IMR-90 (cell line): ENCODE data around the gene PLXND1. TPM values are rescaled to one million over a fixed set of nuclear protein-coding genes. Genes with fewer than 3 reads are reported as not detected.

Source experiments
- ATAC-seq: fragments of 200-7000 bp; cut with Tn5 transposase; 2 replicates; pipeline ENCODE4 v1.9.1; 2020; ENCODE audit warnings: low read depth, mild to moderate bottlenecking, moderate library complexity
- BruUV-seq: library from RNA; stranded (reverse); fragments of 400-500 nt; replicated peaks from 2 replicates; lab custom pipeline; 2021; lab: Mats Ljungman, UMichigan
- CTCF ChIA-PET: fragments of 300-600 bp; formaldehyde crosslinking; extraction: SDS; loops from one replicate; lab custom pipeline; 2021; ENCODE audit warnings: antibody characterized with exemption; lab: Yijun Ruan, JAX
- POLR2A ChIA-PET: fragments of 300-600 bp; sonication (Branson Sonifier 250); formaldehyde crosslinking; loops from one replicate; lab custom pipeline; 2022; ENCODE audit warnings: antibody characterized with exemption; ENCODE audit not compliant: unreplicated experiment; lab: Charles Lee
- DNase-seq: peaks from one replicate; pipeline ENCODE4 v3.0.0; 2013
- H2AFZ ChIP-seq: replicated peaks from 2 replicates; pipeline ENCODE3; 2013; ENCODE audit warnings: low read length, mild to moderate bottlenecking; ENCODE audit not compliant: poor library complexity
- H2AK5ac ChIP-seq: 2 replicates; pipeline ENCODE4 v1.6.1; 2013; ENCODE audit warnings: low read depth, low read length, inconsistent platforms
- H2AK9ac ChIP-seq: replicated peaks from 2 replicates; pipeline ENCODE3; 2013; ENCODE audit warnings: mild to moderate bottlenecking, low read depth, low read length, moderate library complexity; ENCODE audit not compliant: poor library complexity
- H2BK120ac ChIP-seq: 2 replicates; pipeline ENCODE4 v1.6.1; 2013; ENCODE audit warnings: low read depth, low read length, inconsistent platforms
- H2BK15ac ChIP-seq: 3 replicates; pipeline ENCODE4 v1.6.1; 2013; ENCODE audit warnings: low read depth, low read length, inconsistent platforms
- H2BK20ac ChIP-seq: 2 replicates; pipeline ENCODE4 v1.6.1; 2013; ENCODE audit warnings: low read depth, mild to moderate bottlenecking, inconsistent platforms, low read length, moderate library complexity
- H2BK5ac ChIP-seq: 2 replicates; pipeline ENCODE4 v1.6.1; 2013; ENCODE audit warnings: mild to moderate bottlenecking, low read depth, low read length, inconsistent platforms; ENCODE audit not compliant: poor library complexity, severe bottlenecking
- H3K14ac ChIP-seq: replicated peaks from 2 replicates; pipeline ENCODE4 v1.6.1; 2013; ENCODE audit warnings: low read depth, low read length, inconsistent platforms
- H3K18ac ChIP-seq: 2 replicates; pipeline ENCODE4 v1.6.1; 2013; ENCODE audit warnings: low read depth, low read length, control low read depth
- H3K23ac ChIP-seq: 2 replicates; pipeline ENCODE4 v1.6.1; 2013; ENCODE audit warnings: low read depth, low read length, inconsistent platforms
- H3K27ac ChIP-seq: 2 replicates; pipeline ENCODE4 v1.5.1; 2013; ENCODE audit warnings: mild to moderate bottlenecking, control low read depth, low read length; ENCODE audit not compliant: insufficient read depth
- H3K27me3 ChIP-seq: 2 replicates; pipeline ENCODE4 v1.6.1; 2013; ENCODE audit warnings: low read length; ENCODE audit not compliant: control insufficient read depth, insufficient read depth
- H3K36me3 ChIP-seq: 2 replicates; pipeline ENCODE4 v1.6.1; 2013; ENCODE audit warnings: low read length, mixed read lengths; ENCODE audit not compliant: control insufficient read depth, insufficient read depth
- H3K4ac ChIP-seq: 2 replicates; pipeline ENCODE4 v1.6.1; 2013; ENCODE audit warnings: low read depth, low read length, inconsistent platforms
- H3K4me1 ChIP-seq: 2 replicates; pipeline ENCODE4 v1.6.1; 2013; ENCODE audit warnings: low read length, mixed read lengths; ENCODE audit not compliant: control insufficient read depth, insufficient read depth
- H3K4me2 ChIP-seq: 2 replicates; pipeline ENCODE4 v1.6.1; 2013; ENCODE audit warnings: low read depth, mild to moderate bottlenecking, control low read depth, low read length, moderate library complexity
- H3K4me3 ChIP-seq: 2 replicates; pipeline ENCODE4 v1.5.1; 2013; ENCODE audit warnings: low read depth, mild to moderate bottlenecking, control low read depth, low read length, moderate library complexity; ENCODE audit not compliant: insufficient read depth
- H3K56ac ChIP-seq: 2 replicates; pipeline ENCODE4 v1.6.1; 2013; ENCODE audit warnings: low read length, inconsistent platforms; ENCODE audit not compliant: insufficient read depth; ENCODE audit errors: extremely low read depth
- H3K79me1 ChIP-seq, 2 experiments: 2 replicates each; pipeline ENCODE4 v1.6.1; 2013; ENCODE audit warnings: low read length in 2 of 2, inconsistent platforms in 1 of 2, low read depth in 1 of 2
- H3K9ac ChIP-seq: 2 replicates; pipeline ENCODE4 v1.6.1; 2013; ENCODE audit warnings: low read depth, low read length, control low read depth
- H3K9me1 ChIP-seq: 2 replicates; pipeline ENCODE4 v1.6.1; 2013; ENCODE audit warnings: low read length, inconsistent platforms; ENCODE audit not compliant: insufficient read depth
- H3K9me3 ChIP-seq: 2 replicates; pipeline ENCODE4 v1.6.1; 2013; ENCODE audit warnings: low read length; ENCODE audit not compliant: control insufficient read depth, insufficient read depth
- H4K20me1 ChIP-seq: 2 replicates; pipeline ENCODE4 v1.6.1; 2013; ENCODE audit warnings: low read length, inconsistent platforms; ENCODE audit not compliant: insufficient read depth
- H4K5ac ChIP-seq: 2 replicates; pipeline ENCODE4 v1.6.1; 2013; ENCODE audit warnings: mild to moderate bottlenecking, low read depth, low read length, control low read depth
- H4K8ac ChIP-seq, 2 experiments: 2 replicates each; pipeline ENCODE4 v1.6.1; 2013; ENCODE audit warnings: low read depth in 2 of 2, low read length in 2 of 2, control low read depth in 1 of 2, inconsistent platforms in 1 of 2
- H4K91ac ChIP-seq: 2 replicates; pipeline ENCODE4 v1.6.1; 2013; ENCODE audit warnings: low read depth, low read length, inconsistent platforms; ENCODE audit not compliant: insufficient read depth
- BHLHE40 ChIP-seq: fragments of 150-350 bp; IDR thresholded peaks from 2 replicates; pipeline ENCODE4 v1.6.1; 2016; ENCODE audit warnings: mild to moderate bottlenecking, low read depth, low read length
- CEBPB ChIP-seq: IDR thresholded peaks from 2 replicates; pipeline ENCODE4 v1.6.1; 2012; ENCODE audit warnings: low read depth, low read length, improper control_type of control experiment
- CTCF ChIP-seq: conservative IDR thresholded peaks from 2 replicates; pipeline ENCODE4 v1.5.1; 2012; ENCODE audit warnings: mild to moderate bottlenecking, low read depth, low read length, improper control_type of control experiment
- ELK1 ChIP-seq: fragments of 150-350 bp; IDR thresholded peaks from 2 replicates; pipeline ENCODE4 v1.6.1; 2016; ENCODE audit warnings: low read depth, mild to moderate bottlenecking, low read length, moderate library complexity, borderline replicate concordance
- FOS ChIP-seq: fragments of 150-350 bp; IDR thresholded peaks from 2 replicates; pipeline ENCODE4 v1.6.1; 2016; ENCODE audit warnings: low read depth, low read length
- MAZ ChIP-seq: IDR thresholded peaks from 2 replicates; pipeline ENCODE4 v1.6.1; 2012; ENCODE audit warnings: low read depth, mild to moderate bottlenecking, low read length, improper control_type of control experiment, moderate library complexity, borderline replicate concordance
- MXI1 ChIP-seq: IDR thresholded peaks from 2 replicates; pipeline ENCODE4 v1.6.1; 2012; ENCODE audit warnings: low read depth, mild to moderate bottlenecking, low read length, moderate library complexity, borderline replicate concordance
- NFE2L2 ChIP-seq: fragments of 150-350 bp; IDR thresholded peaks from 2 replicates; pipeline ENCODE4 v1.6.1; 2016; ENCODE audit warnings: low read depth, mild to moderate bottlenecking, low read length
- POLR2A ChIP-seq: IDR thresholded peaks from 2 replicates; pipeline ENCODE4 v1.6.1; 2012; ENCODE audit warnings: mild to moderate bottlenecking, low read depth, low read length
- RAD21 ChIP-seq: IDR thresholded peaks from 2 replicates; pipeline ENCODE4 v1.6.1; 2012; ENCODE audit warnings: low read length, improper control_type of control experiment
- RCOR1 ChIP-seq: IDR thresholded peaks from 2 replicates; pipeline ENCODE4 v1.6.1; 2012; ENCODE audit warnings: mild to moderate bottlenecking, low read length, improper control_type of control experiment; ENCODE audit not compliant: insufficient replicate concordance
- RFX5 ChIP-seq: IDR thresholded peaks from 2 replicates; pipeline ENCODE4 v1.8.0; 2012; ENCODE audit warnings: low read depth, mild to moderate bottlenecking, low read length, moderate library complexity
- SMC3 ChIP-seq: fragments of 150-350 bp; IDR thresholded peaks from 2 replicates; pipeline ENCODE4 v1.6.1; 2016; ENCODE audit warnings: low read depth, mild to moderate bottlenecking, antibody characterized with exemption, low read length, moderate library complexity
- USF2 ChIP-seq: fragments of 150-350 bp; IDR thresholded peaks from 2 replicates; pipeline ENCODE4 v1.6.1; 2017; ENCODE audit warnings: mild to moderate bottlenecking, antibody characterized with exemption, low read length, low read depth
- WGBS, 2 experiments: methylation state at CpG; one replicate each; pipeline versions ENCODE4 v1.1.5 to v1.1.7; 2013; ENCODE audit warnings: missing lambda C conversion rate in 2 of 2; ENCODE audit not compliant: insufficient read length in 1 of 2; ENCODE audit errors: extremely low coverage in 2 of 2; 5-methylcytosine and 5-hydroxymethylcytosine counted together
- dilution Hi-C: fragments of 300-500 bp; cut with HindIII; formaldehyde crosslinking; loops from one replicate; pipeline ENCODE4 v1.14.3; 2018; ENCODE audit warnings: low sequenced_read_pairs; ENCODE audit not compliant: unreplicated experiment
- in situ Hi-C: fragments of 300-500 bp; cut with MboI; formaldehyde crosslinking; loops from 3 replicates; pipeline ENCODE4 v1.14.3; 2019; ENCODE audit warnings: low sequenced_read_pairs, inconsistent platforms, mixed read lengths
- intact Hi-C: fragments of 100-400 bp; cut with micrococcal nuclease; formaldehyde crosslinking; loops from 2 replicates; pipeline ENCODE4 v1.10.0; 2022
- polyA plus RNA-seq, 3 experiments: library from polyadenylated mRNA; depleted of rRNA; stranded (reverse); fragments of >200 nt; gene quantifications; 2 replicates each; pipeline ENCODE4 v1.2.3, GENCODE V29; 2012; ENCODE audit warnings: low replicate concordance in 1 of 3
- total RNA-seq: library from RNA; depleted of rRNA; stranded (reverse); fragments of >200 nt; gene quantifications from 2 replicates; pipeline ENCODE4 v1.2.3, GENCODE V29; 2012

Gene PLXND1
- total and polyA plus RNA-seq, 2 of the 4 experiments (the other 2 are of a cell fraction), result 19.2 to 67.1 TPM

GRCh38 chr3:129571605-129572547, 34.6 kb downstream of the PLXND1 start:
- Histone ChIP-seq H3K79me1 (no peaks in the 10 kb centered on the region; a peak in 1 of 4 replicates), H4K91ac (no peak overlapping the region), H3K14ac (no peak overlapping the region), H3K4me3 (no peak overlapping the region), H3K9me3 (no peaks in the 10 kb centered on the region), H2BK5ac (no peak overlapping the region), H2AFZ (no peak overlapping the region), H3K36me3 (peaks cover 37% of the 10 kb centered on the region; the same call in 1 of the 2 replicates), H4K20me1 (no peaks in the 10 kb centered on the region), H4K5ac (no peak overlapping the region), H3K27me3 (no peaks in the 10 kb centered on the region), H2BK20ac (no peak overlapping the region), H3K4ac (no peak overlapping the region), H3K18ac (no peak overlapping the region), H3K27ac (no peak overlapping the region), H3K9me1 (no peaks in the 10 kb centered on the region), H3K9ac (no peak overlapping the region), H3K23ac (no peak overlapping the region), H3K56ac (no peak overlapping the region), H2AK5ac (no peak overlapping the region), H3K4me1 (peaks cover 1% of the 10 kb centered on the region; the same call in 1 of the 2 replicates), H2AK9ac (peak overlapping the region; percentile 22), H2BK120ac (no peak overlapping the region), H2BK15ac (no peak overlapping the region), H3K4me2 (no peak overlapping the region), H4K8ac (no peak overlapping the region)
- no TSS peak for BruUV-seq
- intact Hi-C loops, result no loop called here
- in situ Hi-C loops, result no loop called here
- ChIA-PET POLR2A (no interaction called here), CTCF (no interaction called here)
- dilution Hi-C loops, result no loop called here
- DNase-seq (no peak), ATAC-seq (no peak)
- 98% methylated on average over 6 of the region's 22 CpGs; no CpG with 5 or more reads in 1 of the 2 experiments for WGBS, 2 experiments
- TF ChIP-seq ELK1 (no peak), MAZ (no peak), NFE2L2 (no peak), CEBPB (no peak), RAD21 (no peak), RCOR1 (no peak), BHLHE40 (no peak), POLR2A (no peak), MXI1 (no peak), SMC3 (no peak), USF2 (no peak), CTCF (no peak), RFX5 (no peak), FOS (no peak)
